Measurements from ENCODE around the gene ABI3.
"Not testable (repeated sequence)": the region's sequence is repeated elsewhere in the genome, so short reads cannot be mapped to it uniquely, and the experiment has no call there.

The ABI3 gene

GRCh38 chr17:49258394-49258793 lies 47.9 kb downstream of the ABI3 start:
- DNase-seq, result no peak

- no peak for DNase-seq
Measured at GRCh38 chr17:49259663-49260010, 49.1 kb downstream of the ABI3 start.

- DNase-seq, result peak; percentile 89
Measured at GRCh38 chr17:49260011-49260816, 49.7 kb downstream of the ABI3 start.

GRCh38 chr17:49260817-49261291 lies 50.3 kb downstream of the ABI3 start:
- no peak for DNase-seq

GRCh38 chr17:49261540-49261939 lies 51.0 kb downstream of the ABI3 start:
- DNase-seq, result not testable (repeated sequence)

- DNase-seq, result no peak
Measured at GRCh38 chr17:49266233-49266632, 55.7 kb downstream of the ABI3 start.

- no peak for DNase-seq
Measured at GRCh38 chr17:49267912-49268311, 57.4 kb downstream of the ABI3 start.

GRCh38 chr17:49269356-49269755 lies 58.8 kb downstream of the ABI3 start:
- no peak for DNase-seq
